ENCODE data around the gene TRAP1. TPM values are rescaled to one million over a fixed set of nuclear protein-coding genes. Genes with fewer than 3 reads are reported as not detected.

TRAP1 gene
- total RNA-seq, 4 donors from 2014 or later: 40.1 to 89.7 (median 47.7) TPM

GRCh38 chr16:3756113-3756512 is 38.8 kb upstream of the TRAP1 start:
- no peak for TF ChIP-seq CTCF (IDR thresholded peaks at IDR 0.05; ENCODE audit: low read depth)

GRCh38 chr16:3755249-3755648 is 37.9 kb upstream of the TRAP1 start:
- TF ChIP-seq CTCF (IDR thresholded peaks at IDR 0.05; ENCODE audit: low read depth): no peak

GRCh38 chr16:3754772-3755171 is 37.4 kb upstream of the TRAP1 start:
- TF ChIP-seq CTCF (IDR thresholded peaks at IDR 0.05; ENCODE audit: low read depth): no peak

GRCh38 chr16:3754081-3754703 is 36.9 kb upstream of the TRAP1 start:
- TF ChIP-seq CTCF (IDR thresholded peaks at IDR 0.05; ENCODE audit: low read depth): no peak

- TF ChIP-seq CTCF (IDR thresholded peaks at IDR 0.05; ENCODE audit: low read depth): no peak
Observed at GRCh38 chr16:3752984-3753383, 35.7 kb upstream of the TRAP1 start.

- TF ChIP-seq CTCF (IDR thresholded peaks at IDR 0.05; ENCODE audit: low read depth): no peak
Observed at GRCh38 chr16:3751878-3752277, 34.6 kb upstream of the TRAP1 start.

- no peak for TF ChIP-seq CTCF (IDR thresholded peaks at IDR 0.05; ENCODE audit: low read depth)
Observed at GRCh38 chr16:3748307-3748706, 31.0 kb upstream of the TRAP1 start.
